ENCODE data around the gene HSD3B1. TPM values are rescaled to one million over a fixed set of nuclear protein-coding genes. Genes with fewer than 3 reads are reported as not detected.
"Not testable (repeated sequence)": the region's sequence is repeated elsewhere in the genome, so short reads cannot be mapped to it uniquely, and the experiment has no call there.

Gene HSD3B1
- total RNA-seq, 1 donor from 2014 or later, result not detected

DNA sequence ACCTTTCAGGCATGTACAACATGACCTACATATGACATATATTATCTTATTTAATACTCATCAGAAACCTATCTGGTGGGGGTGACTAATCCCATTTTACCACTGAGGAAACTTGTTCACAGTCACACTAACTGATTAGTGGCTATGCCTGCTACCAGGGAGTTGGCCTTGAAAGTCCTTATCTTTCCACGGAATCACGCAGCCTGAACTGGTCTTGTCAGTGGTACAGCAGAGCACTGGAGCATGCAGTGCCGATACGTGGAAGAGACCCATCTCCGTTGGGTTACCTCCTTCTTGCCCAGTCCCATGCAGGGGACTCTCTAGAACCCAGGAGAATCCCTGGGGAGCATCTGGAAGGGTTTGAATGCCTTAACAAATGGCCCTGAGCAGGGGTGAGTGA, 8.2 kb downstream of the HSD3B1 start:
- no peaks in the 10 kb centered on the region for H3K36me3 Mint-ChIP-seq (ENCODE audit: low read depth)
- POLR2A ChIA-PET, result no interaction called here

GRCh38 chr1:119516247-119516646, 9.2 kb downstream of the HSD3B1 start:
- peaks cover 6% of the 10 kb centered on the region for H3K27me3 Mint-ChIP-seq
- DNase-seq, result no peak
- no peaks in the 10 kb centered on the region for H3K4me1 Mint-ChIP-seq
- intact Hi-C loops (cut with micrococcal nuclease), result no loop called here
- ChIA-PET POLR2A (no interaction called here), CTCF (no interaction called here)
- no peak overlapping the region for H3K4me3 Mint-ChIP-seq
- H3K36me3 Mint-ChIP-seq (ENCODE audit: low read depth), result no peaks in the 10 kb centered on the region
- no peaks in the 10 kb centered on the region for H3K9me3 Mint-ChIP-seq
- no peak for ATAC-seq (ENCODE audit: low read depth)
- TF ChIP-seq CTCF (IDR thresholded peaks at IDR 0.05), result no peak
- H3K27ac Mint-ChIP-seq, result no peak overlapping the region

More for the DNA sequence above, 8.2 kb downstream of the HSD3B1 start:
- intact Hi-C loops (cut with micrococcal nuclease), result no loop called here
- Mint-ChIP-seq H3K4me1 (no peaks in the 10 kb centered on the region), H3K9me3 (no peaks in the 10 kb centered on the region), H3K4me3 (no peak overlapping the region), H3K27ac (no peak overlapping the region), H3K27me3 (peaks cover 2% of the 10 kb centered on the region)
- ATAC-seq (ENCODE audit: low read depth) (no peak), DNase-seq (no peak)
- CTCF ChIA-PET, result no interaction called here
- TF ChIP-seq CTCF (IDR thresholded peaks at IDR 0.05), result no peak

GRCh38 chr1:119516680-119517079, 9.7 kb downstream of the HSD3B1 start:
- Mint-ChIP-seq H3K36me3 (ENCODE audit: low read depth) (no peaks in the 10 kb centered on the region), H3K27me3 (peaks cover 7% of the 10 kb centered on the region), H3K4me3 (no peak overlapping the region), H3K4me1 (no peaks in the 10 kb centered on the region), H3K9me3 (no peaks in the 10 kb centered on the region), H3K27ac (no peak overlapping the region)
- intact Hi-C loops (cut with micrococcal nuclease), result no loop called here
- POLR2A ChIA-PET, result no interaction called here
- DNase-seq (no peak), ATAC-seq (ENCODE audit: low read depth) (no peak)
- CTCF ChIA-PET, result no interaction called here
- no peak for TF ChIP-seq CTCF (IDR thresholded peaks at IDR 0.05)

GRCh38 chr1:119517667-119518066, 10.7 kb downstream of the HSD3B1 start:
- H3K27ac Mint-ChIP-seq; H3K27me3 Mint-ChIP-seq; intact Hi-C loops (cut with micrococcal nuclease); H3K4me3 Mint-ChIP-seq; ATAC-seq (ENCODE audit: low read depth); DNase-seq; H3K9me3 Mint-ChIP-seq; CTCF ChIA-PET; H3K4me1 Mint-ChIP-seq; POLR2A ChIA-PET; H3K36me3 Mint-ChIP-seq (ENCODE audit: low read depth): not testable (repeated sequence)

GRCh38 chr1:119531606-119532323, 24.8 kb downstream of the HSD3B1 start:
- peaks cover 5% of the 10 kb centered on the region for H3K9me3 Mint-ChIP-seq
- intact Hi-C loops (cut with micrococcal nuclease), result no loop called here
- no peaks in the 10 kb centered on the region for H3K36me3 Mint-ChIP-seq (ENCODE audit: low read depth)
- ChIA-PET CTCF (no interaction called here), POLR2A (no interaction called here)
- no peaks in the 10 kb centered on the region for H3K27me3 Mint-ChIP-seq
- no peaks in the 10 kb centered on the region for H3K4me1 Mint-ChIP-seq
- no peak overlapping the region for H3K27ac Mint-ChIP-seq
- TF ChIP-seq CTCF (IDR thresholded peaks at IDR 0.05), result no peak
- ATAC-seq (ENCODE audit: low read depth) (no peak), DNase-seq (no peak)
- H3K4me3 Mint-ChIP-seq, result no peak overlapping the region
